ENCODE measurements around the gene PAPOLA.

DNA sequence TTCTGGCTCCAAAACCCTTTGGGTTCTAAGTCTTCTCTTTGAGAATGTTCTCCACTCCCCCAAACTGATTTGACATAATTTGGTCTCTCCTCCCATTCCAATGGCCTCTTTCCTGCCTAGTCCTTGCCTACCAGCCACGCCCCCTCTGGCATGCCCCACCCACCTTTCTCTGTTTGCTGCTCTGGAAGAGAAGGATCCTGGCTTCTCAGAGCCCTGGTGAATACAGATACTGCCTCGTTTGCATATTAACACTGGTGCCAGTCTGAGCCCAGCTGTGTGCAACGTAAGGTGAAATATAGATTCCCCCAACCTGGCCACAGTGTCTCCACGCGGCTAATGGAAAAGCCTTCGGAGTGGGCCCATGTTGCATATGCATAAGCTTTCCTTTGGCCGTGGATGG is 79.7 kb downstream of the PAPOLA start:
- TF ChIP-seq CTCF (IDR thresholded peaks at IDR 0.05; ENCODE audit: insufficient read depth, low read length, poor library complexity, severe bottlenecking) (no peak), EZH2phosphoT487 (conservative IDR thresholded peaks at IDR 0.05; ENCODE audit: low read length) (no peak)
